ENCODE measurements around the gene CTDP1.

- TF ChIP-seq EZH2 (IDR thresholded peaks at IDR 0.05; ENCODE audit: low read length, unreplicated experiment) = no peak
- TF ChIP-seq CTCF (conservative IDR thresholded peaks at IDR 0.05; ENCODE audit: low read depth, low read length) = no peak
Measured at GRCh38 chr18:79723036-79723435, 43.4 kb downstream of the CTDP1 start.
